ENCODE data around the gene LCE3B.

GRCh38 chr1:152630596-152630995 is 17.0 kb downstream of the LCE3B start:
- TF ChIP-seq, protein P1, sequence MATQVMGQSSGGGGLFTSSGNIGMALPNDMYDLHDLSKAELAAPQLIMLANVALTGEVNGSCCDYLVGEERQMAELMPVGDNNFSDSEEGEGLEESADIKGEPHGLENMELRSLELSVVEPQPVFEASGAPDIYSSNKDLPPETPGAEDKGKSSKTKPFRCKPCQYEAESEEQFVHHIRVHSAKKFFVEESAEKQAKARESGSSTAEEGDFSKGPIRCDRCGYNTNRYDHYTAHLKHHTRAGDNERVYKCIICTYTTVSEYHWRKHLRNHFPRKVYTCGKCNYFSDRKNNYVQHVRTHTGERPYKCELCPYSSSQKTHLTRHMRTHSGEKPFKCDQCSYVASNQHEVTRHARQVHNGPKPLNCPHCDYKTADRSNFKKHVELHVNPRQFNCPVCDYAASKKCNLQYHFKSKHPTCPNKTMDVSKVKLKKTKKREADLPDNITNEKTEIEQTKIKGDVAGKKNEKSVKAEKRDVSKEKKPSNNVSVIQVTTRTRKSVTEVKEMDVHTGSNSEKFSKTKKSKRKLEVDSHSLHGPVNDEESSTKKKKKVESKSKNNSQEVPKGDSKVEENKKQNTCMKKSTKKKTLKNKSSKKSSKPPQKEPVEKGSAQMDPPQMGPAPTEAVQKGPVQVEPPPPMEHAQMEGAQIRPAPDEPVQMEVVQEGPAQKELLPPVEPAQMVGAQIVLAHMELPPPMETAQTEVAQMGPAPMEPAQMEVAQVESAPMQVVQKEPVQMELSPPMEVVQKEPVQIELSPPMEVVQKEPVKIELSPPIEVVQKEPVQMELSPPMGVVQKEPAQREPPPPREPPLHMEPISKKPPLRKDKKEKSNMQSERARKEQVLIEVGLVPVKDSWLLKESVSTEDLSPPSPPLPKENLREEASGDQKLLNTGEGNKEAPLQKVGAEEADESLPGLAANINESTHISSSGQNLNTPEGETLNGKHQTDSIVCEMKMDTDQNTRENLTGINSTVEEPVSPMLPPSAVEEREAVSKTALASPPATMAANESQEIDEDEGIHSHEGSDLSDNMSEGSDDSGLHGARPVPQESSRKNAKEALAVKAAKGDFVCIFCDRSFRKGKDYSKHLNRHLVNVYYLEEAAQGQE (IDR thresholded peaks at IDR 0.05; ENCODE audit: insufficient read depth in 1 of 2, low read depth in 2 of 2, low read length in 2 of 2), result no peak
- no peak for TF ChIP-seq TAF1 (IDR thresholded peaks at IDR 0.05; ENCODE audit: borderline replicate concordance, insufficient read depth, low read length)

Data from PFSK-1 (cell line).